AG09309 (cell line): ENCODE measurements around the gene LMF1.
"Not testable (repeated sequence)": the region's sequence is repeated elsewhere in the genome, so short reads cannot be mapped to it uniquely, and the experiment has no call there.

Experiments
- DNase-seq: peaks from one replicate; pipeline ENCODE4 v3.0.0-alpha.2; 2010; ENCODE audit warnings: low read depth
- H3K4me3 ChIP-seq: 2 replicates; pipeline ENCODE4 v1.5.1; 2011; ENCODE audit warnings: mild to moderate bottlenecking, low read depth, low read length, moderate library complexity; ENCODE audit not compliant: control insufficient read depth
- CTCF ChIP-seq: IDR thresholded peaks from 2 replicates; pipeline ENCODE4 v1.5.1; 2011; ENCODE audit warnings: mild to moderate bottlenecking, low read depth, low read length, inconsistent platforms; ENCODE audit not compliant: insufficient read depth, control insufficient read depth; ENCODE audit errors: missing control alignments

LMF1 gene

GRCh38 chr16:952321-952720, 18.5 kb downstream of the LMF1 start:
- TF ChIP-seq CTCF: no peak
- DNase-seq: no peak
- H3K4me3 ChIP-seq: no peak overlapping the region

- no peak for DNase-seq
- no peak overlapping the region for H3K4me3 ChIP-seq
- no peak for TF ChIP-seq CTCF
Observed at GRCh38 chr16:951660-952301, 19.0 kb downstream of the LMF1 start.

GRCh38 chr16:950733-951573, 19.8 kb downstream of the LMF1 start:
- not testable (repeated sequence) for H3K4me3 ChIP-seq, DNase-seq

- DNase-seq, H3K4me3 ChIP-seq: not testable (repeated sequence)
Observed at GRCh38 chr16:948767-949166, 22.0 kb downstream of the LMF1 start.

GRCh38 chr16:947922-948303, 22.9 kb downstream of the LMF1 start:
- not testable (repeated sequence) for H3K4me3 ChIP-seq, DNase-seq

GRCh38 chr16:947255-947921, 23.4 kb downstream of the LMF1 start:
- no peak for TF ChIP-seq CTCF
- H3K4me3 ChIP-seq: no peak overlapping the region
- DNase-seq: no peak

- TF ChIP-seq CTCF: no peak
- no peak for DNase-seq
- H3K4me3 ChIP-seq: no peak overlapping the region
Observed at GRCh38 chr16:946048-946395, 24.8 kb downstream of the LMF1 start.

GRCh38 chr16:945271-946047, 25.3 kb downstream of the LMF1 start:
- no peak for TF ChIP-seq CTCF
- no peak for DNase-seq

More at GRCh38 chr16:945271-946047, 25.3 kb downstream of the LMF1 start:
- no peak overlapping the region for H3K4me3 ChIP-seq
